HG03457 (cell line): ENCODE data around the gene EFCAB8.
"Not testable (repeated sequence)": the region's sequence is repeated elsewhere in the genome, so short reads cannot be mapped to it uniquely, and the experiment has no call there.

Source experiments
- ATAC-seq: cut with Tn5 transposase; IDR thresholded peaks from one replicate; pipeline ENCODE4 v1.9.1; 2021; ENCODE audit warnings: moderate number of reproducible peaks; ENCODE audit not compliant: unreplicated experiment

Gene EFCAB8

GRCh38 chr20:32969356-32970114, 110.8 kb downstream of the EFCAB8 start:
- ATAC-seq: no peak

DNA sequence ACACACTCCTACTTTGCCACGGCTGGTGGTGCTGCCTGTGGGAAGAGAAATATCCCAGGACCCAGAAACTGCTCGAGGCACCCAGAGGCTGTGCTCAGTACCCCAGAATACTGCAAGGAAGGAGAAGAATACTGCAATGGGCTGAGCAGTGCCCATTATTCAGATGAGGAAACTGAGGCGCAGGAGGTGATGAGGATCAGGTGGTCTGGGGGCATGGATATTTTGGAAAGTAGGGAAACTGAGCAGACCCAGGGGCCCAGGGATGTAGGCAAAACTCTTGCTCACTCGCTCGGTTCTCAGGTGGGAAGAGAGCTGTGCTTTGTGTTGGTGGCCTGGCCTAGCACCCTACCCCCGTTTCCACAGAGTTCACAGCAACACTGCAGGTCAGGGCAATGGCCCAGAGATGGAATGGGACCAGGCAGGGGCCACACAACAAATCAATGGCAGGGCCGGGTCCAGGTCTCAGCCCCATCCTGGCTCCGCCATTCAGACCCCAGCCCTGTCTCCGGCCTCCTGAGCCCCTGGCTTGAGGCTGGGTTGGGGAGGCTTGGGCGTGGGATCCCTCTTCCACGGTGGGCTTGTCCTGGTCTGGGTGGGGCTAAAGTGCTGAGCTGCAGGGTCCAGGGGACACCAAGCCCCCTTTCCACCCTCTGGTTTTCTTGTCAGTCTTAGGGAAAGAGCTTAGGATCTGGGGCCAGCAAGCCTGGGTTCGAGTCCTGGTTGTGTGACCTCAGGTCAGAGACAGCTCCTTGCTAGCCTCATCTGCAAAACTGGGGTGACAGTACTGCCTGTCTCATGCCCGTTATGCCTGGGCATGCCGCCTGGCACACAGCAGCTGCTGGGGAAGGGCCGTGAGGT, 111.6 kb downstream of the EFCAB8 start:
- ATAC-seq: no peak

DNA sequence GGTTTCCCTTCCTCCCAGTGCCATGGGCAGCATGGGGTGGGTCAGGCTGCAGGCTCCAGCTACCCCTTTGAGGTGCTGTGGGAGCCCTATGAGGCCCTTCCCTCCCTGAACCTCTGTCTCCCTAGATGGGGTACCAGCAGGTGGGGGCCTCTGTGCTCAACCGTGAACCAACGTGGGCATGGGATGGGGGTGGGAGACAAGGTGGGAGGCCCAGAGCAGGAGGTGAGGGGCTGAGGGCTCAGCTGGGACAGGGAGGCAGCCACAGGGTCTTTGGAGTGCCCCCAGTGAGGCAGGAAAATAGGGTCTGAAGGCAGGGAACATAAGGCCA, 112.2 kb downstream of the EFCAB8 start:
- ATAC-seq: no peak

DNA sequence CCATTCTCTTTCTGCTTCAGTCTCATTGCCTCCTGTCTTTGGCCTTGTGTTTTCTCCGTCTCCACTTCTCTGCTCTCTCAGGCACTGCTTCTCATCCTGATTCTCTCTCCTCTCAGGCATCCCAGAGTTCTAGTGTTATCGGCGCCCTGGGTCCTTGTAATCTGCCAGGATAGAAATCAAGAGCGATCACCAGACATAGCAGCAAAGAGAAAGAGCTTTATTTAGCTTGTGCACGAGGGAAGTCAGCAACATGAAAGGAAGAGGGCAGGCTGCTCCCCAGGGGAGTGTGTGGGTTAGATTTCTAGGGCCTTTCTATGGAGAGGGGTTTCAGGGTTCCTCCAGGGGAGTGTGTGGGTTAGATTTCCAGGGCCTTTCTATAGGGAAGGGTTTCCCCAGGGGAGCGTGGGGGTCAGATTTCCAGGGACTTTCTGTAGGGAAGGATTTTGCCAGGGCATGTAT, 113.0 kb downstream of the EFCAB8 start:
- ATAC-seq: no peak

GRCh38 chr20:32972181-32973076, 113.7 kb downstream of the EFCAB8 start:
- no peak for ATAC-seq

GRCh38 chr20:32973077-32973717, 114.5 kb downstream of the EFCAB8 start:
- no peak for ATAC-seq

DNA sequence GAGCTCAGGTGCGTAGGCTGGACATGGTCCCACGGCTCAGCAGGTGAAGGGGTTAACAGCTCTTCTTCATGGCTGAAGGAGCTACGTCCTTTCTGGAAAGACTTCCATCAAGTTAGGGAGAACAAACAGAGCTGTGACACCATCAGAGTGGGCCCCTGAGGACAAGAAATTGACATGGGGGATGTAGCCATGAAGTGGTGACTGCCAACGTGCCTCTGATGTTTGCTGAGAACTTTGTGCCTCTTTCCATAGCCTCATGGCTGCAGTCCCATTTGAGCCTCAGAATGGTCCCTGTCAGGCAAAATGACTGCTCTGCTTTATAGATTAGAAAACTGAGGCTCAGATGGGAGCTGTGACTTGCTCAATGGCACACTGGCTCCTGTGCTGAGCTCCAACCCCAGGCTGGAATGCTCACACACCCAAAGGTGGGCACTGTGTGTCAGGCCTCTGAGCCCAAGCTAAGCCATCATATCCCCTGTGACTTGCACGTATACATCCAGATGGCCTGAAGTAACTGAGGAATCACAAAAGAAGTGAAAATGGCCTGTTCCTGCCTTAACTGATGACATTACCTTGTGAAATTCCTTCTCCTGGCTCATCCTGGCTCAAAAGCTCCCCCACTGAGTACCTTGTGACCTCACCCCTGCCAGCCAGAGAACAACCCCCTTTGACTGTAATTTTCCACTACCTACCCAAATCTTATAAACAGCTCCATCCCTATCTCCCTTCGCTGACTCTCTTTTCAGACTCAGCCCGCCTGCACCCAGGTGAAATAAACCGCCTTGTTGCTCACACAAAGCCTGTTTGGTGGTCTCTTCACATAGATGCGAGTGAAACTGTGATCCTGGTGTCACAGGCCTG, 115.7 kb downstream of the EFCAB8 start:
- ATAC-seq: not testable (repeated sequence)

DNA sequence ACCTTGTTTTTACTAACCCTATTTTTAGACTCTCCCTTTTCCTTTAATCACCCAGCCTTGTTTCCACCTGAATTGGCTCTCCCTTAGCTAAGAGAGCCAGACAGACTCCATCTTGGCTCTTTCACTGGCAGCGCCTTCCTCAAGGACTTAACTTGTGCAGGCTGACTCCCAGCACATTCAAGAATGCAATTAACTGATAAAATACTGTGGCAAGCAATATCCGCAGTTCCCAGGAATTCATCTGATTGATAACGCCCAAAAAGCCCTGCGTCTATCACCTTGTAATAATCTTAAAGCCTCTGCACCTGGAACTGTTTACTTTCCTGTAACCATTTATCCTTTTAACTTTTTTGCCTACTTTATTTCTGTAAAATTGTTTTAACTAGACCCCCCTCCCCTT, 116.4 kb downstream of the EFCAB8 start:
- ATAC-seq: not testable (repeated sequence)

DNA sequence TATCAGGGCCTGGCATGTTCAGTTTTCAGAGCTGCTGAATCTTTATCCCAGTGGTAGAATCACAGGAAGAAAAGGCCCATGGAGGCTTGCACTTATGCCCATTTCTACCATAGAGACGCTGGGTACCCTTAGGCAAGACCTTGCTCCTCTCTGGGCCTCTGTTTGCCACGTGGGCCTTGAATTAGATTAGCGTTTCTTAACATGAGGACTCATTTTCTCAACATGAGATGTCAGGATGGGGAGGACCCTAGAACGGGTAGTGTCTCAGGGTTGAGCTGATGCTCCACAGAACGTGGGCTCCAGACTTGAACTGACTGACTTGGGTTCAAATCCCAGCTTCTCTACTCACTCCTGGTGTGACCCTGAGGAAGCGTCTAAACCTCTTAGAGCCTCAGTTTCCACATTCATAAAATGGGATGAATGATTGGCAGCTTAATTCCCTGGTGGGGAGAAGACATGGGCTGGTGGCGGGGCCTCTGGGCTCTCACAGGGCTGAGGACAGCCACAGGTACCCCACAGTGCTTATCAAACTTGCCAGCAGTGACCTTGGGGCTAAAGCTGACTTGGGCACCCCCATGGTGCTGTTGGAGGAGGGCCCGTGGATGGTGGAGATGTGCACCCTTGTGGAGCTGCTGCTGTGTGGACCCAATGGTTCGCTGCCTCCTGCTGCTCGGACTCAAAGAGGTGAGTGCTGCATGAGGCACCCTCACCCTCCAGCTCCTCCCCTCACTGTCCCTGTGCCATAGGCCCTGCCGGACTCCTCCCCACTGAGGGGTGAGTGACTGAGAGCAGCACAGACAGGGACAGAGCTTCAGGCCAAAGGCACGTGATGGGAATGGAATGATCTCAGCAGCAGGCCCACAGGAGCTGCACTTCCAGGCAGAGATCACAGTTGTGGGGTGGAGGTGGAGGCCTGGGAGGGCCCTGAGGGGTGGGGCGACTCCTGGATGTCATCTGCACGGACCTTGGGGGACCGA, 117.3 kb downstream of the EFCAB8 start:
- no peak for ATAC-seq

DNA sequence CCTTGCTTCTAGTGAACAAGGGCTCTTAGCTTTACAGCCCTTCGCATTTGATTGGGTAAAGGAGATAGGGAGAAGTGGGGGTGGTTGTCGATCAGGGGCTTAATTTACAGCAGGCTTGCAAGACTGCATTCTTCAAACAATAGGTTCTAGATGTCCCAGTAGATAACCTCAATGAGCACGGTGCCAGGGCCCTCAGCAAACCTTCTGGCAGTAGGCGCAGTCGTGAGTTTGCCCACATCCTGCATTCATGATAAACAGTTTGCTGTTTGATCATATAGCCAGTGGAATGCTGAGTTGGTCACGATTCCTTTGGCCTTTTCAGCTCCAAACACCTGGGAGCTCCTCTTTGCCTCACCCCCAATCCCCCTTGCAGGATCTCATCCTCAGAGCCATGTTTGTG, 118.0 kb downstream of the EFCAB8 start:
- no peak for ATAC-seq

DNA sequence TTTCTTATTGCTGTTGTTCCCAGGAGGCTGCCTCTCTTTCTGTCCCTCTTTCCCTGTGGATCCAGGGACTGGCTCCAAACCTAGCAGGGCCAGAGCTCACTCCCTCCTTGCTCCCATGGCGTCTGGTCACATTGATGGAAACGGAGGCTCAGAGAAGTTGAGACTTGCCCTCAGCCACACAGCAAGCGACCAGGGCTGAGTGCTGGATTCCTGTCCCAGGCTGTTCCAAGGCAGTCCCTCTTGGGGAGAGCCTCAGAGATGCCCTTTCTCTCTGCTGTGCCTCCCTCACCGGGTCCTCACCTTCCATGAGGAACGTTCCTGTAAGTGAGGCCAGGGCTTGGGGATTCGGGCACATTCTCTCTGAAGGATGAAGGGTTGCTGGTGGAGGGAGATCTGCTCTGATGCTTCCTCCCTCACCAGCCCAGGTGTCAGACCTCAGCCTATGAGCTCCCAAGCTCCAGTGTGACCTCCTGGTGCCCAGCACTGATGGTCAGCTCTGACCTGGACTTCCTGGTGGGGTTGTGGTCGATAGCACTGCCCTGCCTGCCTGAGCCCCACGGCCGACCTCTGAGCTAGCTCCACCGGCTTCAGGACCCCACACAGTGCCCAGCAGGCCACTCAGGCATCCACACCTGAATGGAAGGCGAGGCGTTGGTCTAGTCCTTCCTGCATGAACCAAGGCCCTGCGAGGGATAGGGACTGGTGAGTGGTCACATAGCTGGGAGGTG, 118.7 kb downstream of the EFCAB8 start:
- no peak for ATAC-seq

DNA sequence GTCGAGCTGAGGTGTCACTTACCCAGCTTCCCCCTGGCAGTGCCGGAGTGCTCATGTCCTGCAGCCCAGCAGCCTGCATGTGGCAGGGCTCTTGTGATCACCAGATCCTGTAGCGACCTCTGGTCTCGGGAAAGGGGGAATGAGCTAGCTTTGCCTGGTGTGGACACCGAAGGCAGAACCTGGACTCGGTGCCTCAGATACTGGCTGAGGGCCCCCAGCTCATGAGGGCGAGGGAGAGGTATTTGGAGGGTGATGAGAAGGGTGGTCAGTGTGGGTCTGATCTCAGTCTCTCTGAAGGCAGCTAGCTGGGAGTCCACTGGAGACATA, 119.2 kb downstream of the EFCAB8 start:
- no peak for ATAC-seq

DNA sequence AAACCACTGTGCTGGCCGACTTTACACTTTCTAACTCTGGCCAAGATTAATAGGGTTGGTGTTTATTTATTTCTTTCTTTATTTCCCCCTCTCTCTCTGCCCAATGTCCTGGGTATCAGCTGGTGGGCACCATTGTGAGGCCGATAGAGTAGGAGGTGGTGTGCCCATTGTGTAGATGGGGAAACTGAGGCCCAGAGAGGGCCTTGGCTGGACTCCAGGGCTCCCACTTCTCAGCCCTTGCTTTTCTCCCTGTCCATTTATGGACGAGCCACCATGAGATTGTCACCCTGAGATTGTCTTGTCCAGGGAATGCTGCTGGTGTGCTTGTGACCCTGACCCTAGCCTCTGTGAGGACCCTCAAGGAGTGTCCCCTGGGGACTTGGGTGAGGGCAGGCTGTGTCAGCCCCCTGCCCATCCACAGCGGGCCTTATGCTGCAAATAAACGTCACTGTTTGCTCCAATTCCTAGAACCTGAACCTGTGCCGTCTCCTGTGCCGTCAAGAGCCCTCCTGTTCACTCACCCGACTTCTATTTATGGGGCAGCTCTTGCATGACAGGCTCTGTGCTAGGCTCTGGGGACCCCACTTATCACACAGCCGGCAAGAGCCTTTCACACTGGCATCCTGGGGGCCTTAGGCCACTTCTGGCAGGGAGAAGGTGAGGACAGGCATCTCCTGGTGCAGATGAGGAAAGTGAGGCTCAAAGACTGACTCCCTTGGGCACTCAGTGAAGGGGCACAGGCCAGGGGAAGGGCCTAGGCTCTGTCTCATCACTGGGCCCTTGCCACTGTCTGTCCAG, 120.7 kb downstream of the EFCAB8 start:
- ATAC-seq: no peak

GRCh38 chr20:32980131-32980941, 121.6 kb downstream of the EFCAB8 start:
- no peak for ATAC-seq

- ATAC-seq: no peak
Measured at GRCh38 chr20:32980990-32981389, 122.3 kb downstream of the EFCAB8 start.
